Muscle of leg (tissue), 11 donors: Measurements from ENCODE around the gene PPP1CA. TPM values are rescaled to one million over a fixed set of nuclear protein-coding genes. Genes with fewer than 3 reads are reported as not detected.
"Not testable (repeated sequence)": the region's sequence is repeated elsewhere in the genome, so short reads cannot be mapped to it uniquely, and the experiment has no call there.

Experiments
- DNase-seq: peaks from one replicate; pipeline ENCODE4 v3.0.0; 2013
- H3K27ac ChIP-seq: one replicate; pipeline ENCODE4 v1.5.1; 2013; ENCODE audit warnings: mild to moderate bottlenecking, low read length, control low read depth
- H3K27me3 ChIP-seq: one replicate; pipeline ENCODE4 v1.6.1; 2013; ENCODE audit warnings: low read length; ENCODE audit not compliant: control insufficient read depth, insufficient read depth
- H3K36me3 ChIP-seq: one replicate; pipeline ENCODE4 v1.6.1; 2013; ENCODE audit warnings: low read length; ENCODE audit not compliant: control insufficient read depth, insufficient read depth
- H3K4me1 ChIP-seq: one replicate; pipeline ENCODE4 v1.6.1; 2013; ENCODE audit warnings: low read length; ENCODE audit not compliant: control insufficient read depth, insufficient read depth
- H3K4me3 ChIP-seq: one replicate; pipeline ENCODE4 v1.5.1; 2013; ENCODE audit warnings: low read length, control low read depth
- H3K9me3 ChIP-seq: replicated peaks from 2 replicates; pipeline ENCODE4 v1.6.1; 2013; ENCODE audit warnings: low read depth, low read length; ENCODE audit not compliant: control insufficient read depth
- WGBS: methylation state at CpG from one replicate; pipeline ENCODE4 v1.1.5; 2013; ENCODE audit warnings: missing lambda C conversion rate; ENCODE audit not compliant: insufficient coverage; 5-methylcytosine and 5-hydroxymethylcytosine counted together
- polyA plus RNA-seq, 8 donors: library from polyadenylated mRNA; unstranded; fragments of 120-200 nt; gene quantifications; one replicate each; pipeline versions ENCODE4 v1.2.1 to v1.2.3, GENCODE V29; 2013; ENCODE audit warnings: inconsistent platforms in 1 of 8, low replicate concordance in 1 of 8; ENCODE audit not compliant: insufficient read length in 8 of 8, insufficient read depth in 1 of 8
- total RNA-seq: library from RNA; stranded (reverse); fragments of 120-200 nt; gene quantifications from one replicate; pipeline ENCODE4 v1.2.4, GENCODE V29; 2013

PPP1CA gene
- total and polyA plus RNA-seq, 9 donors: 127 to 150 (median 141) TPM

- Histone ChIP-seq H3K4me3 (peak overlapping the region; percentile 98), H3K4me1 (peaks cover 25% of the 10 kb centered on the region), H3K27ac (peak overlapping the region; percentile 81), H3K36me3 (peaks cover 48% of the 10 kb centered on the region)
- not testable (repeated sequence) for H3K27me3 ChIP-seq, H3K9me3 ChIP-seq, DNase-seq
- 95% methylated on average over 11 of the region's 19 CpGs for WGBS
Observed at GRCh38 chr11:67427364-67427859, 25.8 kb upstream of the PPP1CA start.

GRCh38 chr11:67423891-67424613 is 22.4 kb upstream of the PPP1CA start:
- Histone ChIP-seq H3K27ac (no peak overlapping the region), H3K27me3 (no peaks in the 10 kb centered on the region), H3K9me3 (no peaks in the 10 kb centered on the region), H3K36me3 (peaks cover 22% of the 10 kb centered on the region), H3K4me3 (no peak overlapping the region), H3K4me1 (peaks cover 38% of the 10 kb centered on the region)
- no peak for DNase-seq
- 79% methylated on average over 32 of the region's 34 CpGs for WGBS

DNA sequence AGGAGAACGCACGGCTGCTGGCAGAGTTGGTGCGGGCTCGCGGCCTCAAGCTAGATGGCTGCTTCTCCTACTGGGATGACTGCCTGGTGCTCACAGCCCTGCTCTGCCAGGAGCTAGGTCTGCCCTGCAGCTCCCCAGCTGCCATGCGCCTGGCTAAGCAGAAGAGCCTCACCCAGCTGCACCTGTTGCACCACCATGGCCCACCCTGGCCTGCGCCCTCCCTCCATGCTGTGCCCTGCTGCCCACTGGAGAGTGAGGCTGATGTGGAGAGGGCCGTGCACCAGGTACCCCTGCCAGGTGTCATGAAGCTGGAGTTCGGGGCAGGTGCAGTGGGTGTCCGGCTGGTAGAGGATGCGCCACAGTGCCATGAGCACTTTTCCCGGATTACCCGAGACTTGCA is 21.8 kb upstream of the PPP1CA start:
- WGBS: 85% methylated on average over 10 of the region's 13 CpGs
- Histone ChIP-seq H3K4me1 (peaks cover 39% of the 10 kb centered on the region), H3K27ac (no peak overlapping the region), H3K36me3 (peaks cover 22% of the 10 kb centered on the region), H3K27me3 (no peaks in the 10 kb centered on the region), H3K9me3 (no peaks in the 10 kb centered on the region), H3K4me3 (no peak overlapping the region)
- no peak for DNase-seq

DNA sequence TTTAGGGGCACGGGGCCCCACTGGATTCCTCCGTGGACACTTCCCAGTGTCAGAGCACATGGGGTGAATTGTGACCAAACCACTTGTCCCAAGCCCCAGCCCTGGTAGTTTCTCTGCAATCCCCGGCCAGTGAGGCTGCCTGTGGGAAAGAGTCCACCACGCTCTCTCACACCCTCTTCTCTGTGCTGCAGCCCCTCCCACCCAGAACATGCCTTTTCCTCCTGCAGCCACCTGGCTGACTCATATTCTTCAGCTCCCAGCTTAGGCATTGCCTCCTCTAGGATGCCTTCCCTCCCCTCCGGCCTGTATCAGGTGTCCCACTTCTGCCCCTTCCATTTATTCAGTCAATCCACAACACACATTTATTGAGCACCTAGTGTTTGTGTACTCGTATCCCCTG is 21.2 kb upstream of the PPP1CA start:
- no peak for DNase-seq
- H3K4me1 ChIP-seq: peaks cover 43% of the 10 kb centered on the region
- no peaks in the 10 kb centered on the region for H3K27me3 ChIP-seq
- no peak overlapping the region for H3K4me3 ChIP-seq
- H3K27ac ChIP-seq: no peak overlapping the region
- peaks cover 22% of the 10 kb centered on the region for H3K36me3 ChIP-seq
- H3K9me3 ChIP-seq: no peaks in the 10 kb centered on the region
- WGBS: 45% methylated on average over 6 of the region's 6 CpGs

DNA sequence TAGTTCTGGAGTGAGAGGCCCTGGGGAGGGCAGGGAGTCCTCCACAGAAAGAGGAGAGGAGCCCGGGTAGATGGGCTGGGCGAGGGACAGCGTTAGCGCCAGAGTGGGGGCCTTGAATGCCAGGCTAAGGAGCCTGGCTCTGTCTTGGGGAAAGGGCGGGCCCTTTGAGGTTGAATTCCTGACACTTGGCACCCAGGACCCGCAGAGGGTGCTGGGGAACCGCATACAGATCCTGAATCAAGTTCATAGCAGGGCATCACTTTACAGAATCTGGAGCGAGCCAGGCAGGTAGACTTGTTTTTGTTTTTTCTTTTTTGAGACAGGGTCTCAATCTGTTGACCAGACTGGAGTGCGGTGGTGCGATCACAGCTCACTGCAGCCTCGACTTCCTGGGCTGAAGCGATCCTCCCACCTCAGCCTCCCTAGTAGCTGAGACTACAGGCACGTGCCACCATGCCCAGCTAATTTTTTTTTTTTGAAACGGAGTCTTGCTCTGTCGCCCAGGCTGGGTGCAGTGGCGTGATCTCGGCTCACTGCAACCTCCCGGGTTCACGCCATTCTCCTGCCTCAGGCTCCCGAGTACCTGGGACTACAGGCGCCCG is 19.9 kb upstream of the PPP1CA start:
- no peak for DNase-seq
- Histone ChIP-seq H3K27me3 (no peaks in the 10 kb centered on the region), H3K4me1 (peaks cover 52% of the 10 kb centered on the region), H3K36me3 (peaks cover 22% of the 10 kb centered on the region), H3K4me3 (no peak overlapping the region), H3K9me3 (no peaks in the 10 kb centered on the region), H3K27ac (no peak overlapping the region)
- WGBS: 66% methylated on average over 18 of the region's 22 CpGs

GRCh38 chr11:67420646-67421429 is 19.2 kb upstream of the PPP1CA start:
- WGBS: 1% methylated on average over 96 of the region's 97 CpGs
- peaks cover 59% of the 10 kb centered on the region for H3K4me1 ChIP-seq
- peaks cover 26% of the 10 kb centered on the region for H3K36me3 ChIP-seq
- peak overlapping the region; percentile 37 for H3K4me3 ChIP-seq
- peak; percentile 96 for DNase-seq
- H3K9me3 ChIP-seq: no peaks in the 10 kb centered on the region
- no peaks in the 10 kb centered on the region for H3K27me3 ChIP-seq
- peak overlapping the region; percentile 94 for H3K27ac ChIP-seq

- Histone ChIP-seq H3K4me1 (peaks cover 61% of the 10 kb centered on the region), H3K36me3 (peaks cover 22% of the 10 kb centered on the region)
- 32% methylated on average over 15 of the region's 15 CpGs for WGBS
Observed at GRCh38 chr11:67420147-67420645, 18.5 kb upstream of the PPP1CA start.

DNA sequence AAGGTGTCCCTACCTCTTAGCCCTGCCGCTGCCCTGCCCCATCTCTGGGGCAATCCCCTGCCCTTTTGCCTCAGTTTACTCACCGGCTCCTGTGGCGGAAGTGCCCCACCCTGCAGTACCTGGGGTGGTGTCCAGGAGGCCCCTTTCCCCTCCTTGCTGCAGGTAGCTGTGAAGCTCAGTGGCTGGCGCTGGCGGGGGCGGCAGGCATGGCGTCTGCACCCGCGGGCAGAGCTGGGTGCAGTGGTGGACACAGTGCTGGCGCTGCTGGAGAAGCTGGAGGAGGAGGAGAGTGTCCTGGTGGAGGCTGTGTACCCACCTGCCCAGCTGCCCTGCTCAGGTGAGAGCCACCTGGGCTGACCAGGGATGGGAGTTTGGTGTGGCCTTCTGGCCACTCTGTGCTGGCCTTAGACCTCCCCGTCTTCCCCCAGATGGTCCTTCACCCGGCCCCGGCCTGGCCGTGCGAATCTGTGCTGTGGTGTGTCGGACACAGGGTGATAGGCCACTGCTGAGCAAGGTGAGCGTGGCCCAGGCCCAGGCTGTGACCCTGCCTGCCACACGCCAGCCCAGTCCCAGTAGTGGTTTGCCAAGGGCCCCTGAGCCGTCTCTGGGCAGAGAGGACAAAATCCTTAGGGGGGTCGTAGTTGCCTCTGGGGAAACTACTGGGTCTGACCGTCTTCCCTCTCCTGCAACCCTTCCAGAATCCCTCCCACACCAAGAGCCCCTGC is 17.8 kb upstream of the PPP1CA start:
- 88% methylated on average over 18 of the region's 21 CpGs for WGBS
- peaks cover 9% of the 10 kb centered on the region for H3K27me3 ChIP-seq
- peak overlapping the region; percentile 37 for H3K4me3 ChIP-seq
- peak overlapping the region; percentile 94 for H3K27ac ChIP-seq
- peaks cover 67% of the 10 kb centered on the region for H3K4me1 ChIP-seq
- DNase-seq: no peak
- no peaks in the 10 kb centered on the region for H3K9me3 ChIP-seq
- peaks cover 15% of the 10 kb centered on the region for H3K36me3 ChIP-seq

More at GRCh38 chr11:67420147-67420645, 18.5 kb upstream of the PPP1CA start:
- Histone ChIP-seq H3K27ac (peak overlapping the region; percentile 94), H3K4me3 (peak overlapping the region; percentile 37), H3K27me3 (peaks cover 1% of the 10 kb centered on the region), H3K9me3 (no peaks in the 10 kb centered on the region)
- DNase-seq: no peak

- peak; percentile 86 for DNase-seq
- Histone ChIP-seq H3K4me3 (peak overlapping the region; percentile 37), H3K27ac (peak overlapping the region; percentile 94), H3K27me3 (peaks cover 15% of the 10 kb centered on the region), H3K4me1 (peaks cover 64% of the 10 kb centered on the region), H3K9me3 (no peaks in the 10 kb centered on the region), H3K36me3 (peaks cover 12% of the 10 kb centered on the region)
- 78% methylated on average over 21 of the region's 26 CpGs for WGBS
Observed at GRCh38 chr11:67418476-67419281, 17.0 kb upstream of the PPP1CA start.
